ENCODE data around the gene ADARB2. TPM values are rescaled to one million over a fixed set of nuclear protein-coding genes. Genes with fewer than 3 reads are reported as not detected.

The ADARB2 gene
- total RNA-seq, 1 donor from 2014 or later, result 1.8 TPM

DNA sequence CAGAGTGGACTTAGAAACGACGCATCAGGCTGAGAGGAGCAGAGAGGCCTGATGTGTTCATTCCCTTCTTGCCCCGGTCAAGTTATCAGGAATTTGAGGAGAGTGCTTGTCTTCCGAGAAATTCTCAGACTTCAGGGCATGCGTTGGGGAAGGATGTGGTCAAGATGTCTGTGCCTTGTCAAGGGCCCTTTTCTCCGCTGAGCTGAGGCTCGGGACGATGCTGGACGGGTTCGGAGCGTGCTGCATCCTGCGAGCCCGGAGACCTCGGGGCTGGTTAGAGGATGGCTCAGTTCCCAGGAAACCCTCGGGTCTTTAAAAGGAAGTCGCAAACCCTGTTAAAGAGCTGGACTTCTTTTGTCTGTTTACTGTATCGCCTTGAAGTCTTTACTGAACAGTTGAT is 325.4 kb downstream of the ADARB2 start:
- no peak for TF ChIP-seq CTCF (conservative IDR thresholded peaks at IDR 0.05)
- DNase-seq (ENCODE audit: low read depth, low spot score), result no peak
- peaks cover 10% of the 10 kb centered on the region for H3K9me3 Mint-ChIP-seq
- no peak overlapping the region for H3K27ac Mint-ChIP-seq (ENCODE audit: unreplicated experiment)
- peaks cover 4% of the 10 kb centered on the region for H3K36me3 Mint-ChIP-seq (ENCODE audit: low read depth)
- H3K4me3 Mint-ChIP-seq, result no peak overlapping the region
- no peaks in the 10 kb centered on the region for H3K27me3 Mint-ChIP-seq (ENCODE audit: low read depth)
- no peaks in the 10 kb centered on the region for H3K4me1 Mint-ChIP-seq

GRCh38 chr10:1411451-1411850 is 325.9 kb downstream of the ADARB2 start:
- no peaks in the 10 kb centered on the region for H3K27me3 Mint-ChIP-seq (ENCODE audit: low read depth)

DNA sequence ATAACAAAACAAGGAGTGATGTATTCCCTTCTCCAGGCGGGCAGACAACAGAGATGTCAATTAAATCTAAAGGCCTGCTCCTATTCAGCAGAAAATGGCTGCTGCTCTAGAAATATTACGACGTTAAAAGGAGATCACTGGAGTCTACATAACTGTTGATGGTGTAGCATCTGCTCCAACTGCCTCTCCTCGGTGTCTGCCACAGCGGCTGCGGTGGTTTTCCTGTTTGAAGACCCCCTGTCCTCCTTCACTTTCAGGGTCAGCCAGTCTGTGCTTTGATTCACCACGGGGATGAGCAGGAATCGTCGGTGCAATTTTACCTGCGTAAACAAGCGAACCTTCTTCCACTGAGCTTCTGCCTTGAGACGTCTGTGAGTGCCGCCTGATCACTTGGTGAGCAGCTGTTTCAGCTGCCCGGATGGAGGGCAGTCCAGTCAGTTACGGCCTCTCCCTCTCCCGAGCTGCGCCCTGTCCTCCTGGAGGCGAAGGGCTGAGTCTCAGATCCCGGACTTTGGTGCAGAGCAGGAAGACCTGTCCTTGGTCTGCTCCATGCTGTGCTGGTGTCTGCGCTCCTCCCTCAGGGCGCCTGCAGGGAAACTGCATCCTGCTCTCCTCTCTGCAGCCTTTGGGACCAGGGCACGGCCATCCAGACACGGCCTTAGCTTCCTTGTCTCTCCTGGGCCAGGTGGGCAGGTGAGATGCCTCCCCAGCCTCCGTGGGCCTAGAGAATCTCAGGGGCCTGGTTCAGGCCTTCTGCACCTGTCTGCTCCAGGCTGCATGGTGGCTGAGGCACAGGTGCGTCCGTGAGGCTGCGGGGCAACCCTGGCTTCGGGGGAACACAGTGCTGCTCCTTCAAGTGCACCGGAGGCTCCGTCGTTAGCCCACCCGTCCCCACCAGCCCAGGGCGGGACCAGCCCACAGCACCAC is 326.6 kb downstream of the ADARB2 start:
- Mint-ChIP-seq H3K4me1 (no peaks in the 10 kb centered on the region), H3K9me3 (peaks cover 10% of the 10 kb centered on the region), H3K27me3 (ENCODE audit: low read depth) (no peaks in the 10 kb centered on the region), H3K36me3 (ENCODE audit: low read depth) (peaks cover 4% of the 10 kb centered on the region), H3K4me3 (no peak overlapping the region), H3K27ac (ENCODE audit: unreplicated experiment) (peak overlapping the region; percentile 88)
- DNase-seq (ENCODE audit: low read depth, low spot score), result no peak
- no peak for TF ChIP-seq CTCF (conservative IDR thresholded peaks at IDR 0.05)

More at GRCh38 chr10:1411451-1411850, 325.9 kb downstream of the ADARB2 start:
- Mint-ChIP-seq H3K36me3 (ENCODE audit: low read depth) (peaks cover 4% of the 10 kb centered on the region), H3K4me3 (no peak overlapping the region), H3K27ac (ENCODE audit: unreplicated experiment) (no peak overlapping the region), H3K9me3 (peaks cover 10% of the 10 kb centered on the region), H3K4me1 (no peaks in the 10 kb centered on the region)
- DNase-seq (ENCODE audit: low read depth, low spot score), result no peak
- no peak for TF ChIP-seq CTCF (conservative IDR thresholded peaks at IDR 0.05)

DNA sequence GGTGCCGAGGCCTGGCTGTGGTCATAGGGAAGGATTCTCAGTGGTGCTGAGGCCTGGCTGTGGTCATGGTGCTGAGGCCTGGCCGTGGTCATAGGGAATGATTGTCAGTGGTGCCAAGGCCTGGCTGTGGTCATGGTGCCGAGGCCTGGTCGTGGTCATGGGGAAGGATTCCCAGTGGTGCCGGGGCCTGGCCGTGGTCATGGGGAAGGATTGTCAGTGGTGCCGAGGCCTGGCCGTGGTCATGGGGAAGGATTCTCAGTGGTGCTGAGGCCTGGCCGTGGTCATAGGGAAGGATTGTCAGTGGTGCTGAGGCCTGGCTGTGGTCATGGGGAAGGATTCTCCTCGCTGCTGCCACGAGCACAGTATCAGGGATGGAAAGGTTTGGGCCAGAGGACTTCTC is 327.3 kb downstream of the ADARB2 start:
- H3K9me3 Mint-ChIP-seq, result peaks cover 6% of the 10 kb centered on the region
- H3K27me3 Mint-ChIP-seq (ENCODE audit: low read depth), result no peaks in the 10 kb centered on the region
- peaks cover under 1% of the 10 kb centered on the region for H3K36me3 Mint-ChIP-seq (ENCODE audit: low read depth)
- H3K27ac Mint-ChIP-seq (ENCODE audit: unreplicated experiment), result peak overlapping the region; percentile 88
- no peak overlapping the region for H3K4me3 Mint-ChIP-seq
- DNase-seq (ENCODE audit: low read depth, low spot score), result no peak
- no peaks in the 10 kb centered on the region for H3K4me1 Mint-ChIP-seq
- TF ChIP-seq CTCF (conservative IDR thresholded peaks at IDR 0.05), result no peak

- peaks cover 2% of the 10 kb centered on the region for H3K9me3 Mint-ChIP-seq
- no peak for TF ChIP-seq CTCF (conservative IDR thresholded peaks at IDR 0.05)
- no peak overlapping the region for H3K27ac Mint-ChIP-seq (ENCODE audit: unreplicated experiment)
- no peaks in the 10 kb centered on the region for H3K36me3 Mint-ChIP-seq (ENCODE audit: low read depth)
- no peaks in the 10 kb centered on the region for H3K4me1 Mint-ChIP-seq
- H3K4me3 Mint-ChIP-seq, result no peak overlapping the region
- no peak for DNase-seq (ENCODE audit: low read depth, low spot score)
- no peaks in the 10 kb centered on the region for H3K27me3 Mint-ChIP-seq (ENCODE audit: low read depth)
Measured at GRCh38 chr10:1409392-1409791, 327.9 kb downstream of the ADARB2 start.
